K562 (cell line): Measurements from ENCODE around the gene CYBRD1. TPM values are rescaled to one million over a fixed set of nuclear protein-coding genes. Genes with fewer than 3 reads are reported as not detected.
A peak's percentile ranks its signal among the peaks of the same experiment; 100 is the strongest.

Source experiments
- ATAC-seq: fragments of 200-7000 bp; cut with Tn5 transposase; 3 replicates; pipeline ENCODE4 v1.9.1; 2020; ENCODE audit warnings: moderate library complexity
- BruUV-seq: library from RNA; stranded (reverse); fragments of 400-500 nt; replicated peaks from 2 replicates; lab custom pipeline; 2021; lab: Mats Ljungman, UMichigan
- CTCF ChIA-PET: fragments of 300-600 bp; formaldehyde crosslinking; extraction: SDS; loops from one replicate; lab custom pipeline; 2021; ENCODE audit warnings: low intra/inter-chr PET ratio; lab: Yijun Ruan, JAX
- POLR2A ChIA-PET: fragments of 300-600, 350-650 bp; sonication (Branson Sonifier 250); formaldehyde crosslinking; extraction: SDS; loops from one replicate; lab custom pipeline; 2021; ENCODE audit warnings: antibody characterized with exemption, inconsistent platforms; lab: Yijun Ruan, JAX
- DNase-seq, 4 experiments: peaks; one replicate each; pipeline versions ENCODE4 v3.0.0 to v3.0.0-alpha.2; 2011 to 2018; ENCODE audit warnings: low spot score in 3 of 4, mixed read lengths in 3 of 4; ENCODE audit errors: extremely low read depth in 1 of 4
- FAIRE-seq: peaks from 2 replicates; lab custom pipeline; 2011; peaks lifted over from hg19 to GRCh38; lab: Jason Lieb, UNC
- H2AFZ ChIP-seq: 2 replicates; pipeline ENCODE4 v1.6.0; 2011; ENCODE audit warnings: low read depth, low read length, control low read depth, inconsistent platforms
- H3K27ac ChIP-seq: fragments of 200-600 bp; 3 replicates; pipeline ENCODE4 v1.8.0; 2011; ENCODE audit warnings: low read depth, mild to moderate bottlenecking, control low read depth, inconsistent platforms, low read length, moderate library complexity, mixed read lengths; ENCODE audit errors: extremely low read depth
- H3K27me3 ChIP-seq, 2 experiments: fragments of 300-600 bp in 1 of 2; 2 replicates in 1 of 2; 3 replicates in 1 of 2; pipeline versions ENCODE4 v1.6.0 to v1.8.0; 2011; ENCODE audit warnings: inconsistent platforms in 2 of 2, low read length in 2 of 2, mild to moderate bottlenecking in 1 of 2, mixed read lengths in 1 of 2, moderate library complexity in 1 of 2; ENCODE audit not compliant: control insufficient read depth in 2 of 2, insufficient read depth in 2 of 2
- H3K36me3 ChIP-seq: fragments of 300-600 bp; 3 replicates; pipeline ENCODE4 v1.8.0; 2011; ENCODE audit warnings: mild to moderate bottlenecking, low read length, inconsistent platforms; ENCODE audit not compliant: control insufficient read depth, insufficient read depth
- H3K4me1 ChIP-seq, 2 experiments: fragments of 200-600 bp in 1 of 2; replicated peaks in 1 of 2; 2 replicates in 1 of 2; 3 replicates in 1 of 2; pipeline versions ENCODE4 v1.5.1 to v1.8.0; 2011; ENCODE audit warnings: inconsistent platforms in 2 of 2, low read length in 2 of 2, mild to moderate bottlenecking in 1 of 2, mixed read lengths in 1 of 2, moderate library complexity in 1 of 2; ENCODE audit not compliant: control insufficient read depth in 2 of 2, insufficient read depth in 2 of 2
- H3K4me2 ChIP-seq: 2 replicates; pipeline ENCODE4 v1.6.1; 2011; ENCODE audit warnings: low read length, control low read depth, inconsistent platforms, mixed read lengths; ENCODE audit not compliant: insufficient read depth
- H3K4me3 ChIP-seq: fragments of 200-600 bp; sonication (generic), shearing (Covaris generic); 2 replicates; pipeline ENCODE4 v1.5.1; 2016; ENCODE audit warnings: control low read depth, inconsistent platforms
- H3K79me2 ChIP-seq: fragments of 200-600 bp; 3 replicates; pipeline ENCODE4 v1.8.0; 2011; ENCODE audit warnings: low read length, inconsistent platforms; ENCODE audit not compliant: control insufficient read depth, insufficient read depth
- H3K9ac ChIP-seq, 2 experiments: 2 replicates each; pipeline versions ENCODE4 v1.6.0 to v1.6.1; 2011; ENCODE audit warnings: low read depth in 2 of 2, low read length in 2 of 2, control low read depth in 1 of 2, inconsistent platforms in 1 of 2, mild to moderate bottlenecking in 1 of 2, mixed read lengths in 1 of 2; ENCODE audit not compliant: insufficient read depth in 1 of 2
- H3K9me1 ChIP-seq: one replicate; pipeline ENCODE4 v1.6.0; 2011; ENCODE audit warnings: inconsistent platforms, mild to moderate bottlenecking, low read length, moderate library complexity; ENCODE audit not compliant: control insufficient read depth, insufficient read depth
- H3K9me3 ChIP-seq: replicated peaks from 2 replicates; pipeline ENCODE4 v1.5.1; 2011; ENCODE audit warnings: low read depth, low read length, inconsistent platforms; ENCODE audit not compliant: control insufficient read depth, insufficient read depth
- H4K20me1 ChIP-seq: replicated peaks from 2 replicates; pipeline ENCODE4 v1.6.1; 2011; ENCODE audit warnings: low read length, inconsistent platforms, mixed read lengths; ENCODE audit not compliant: control insufficient read depth, insufficient read depth
- CC2D1A ChIP-seq: fragments of 450-650 bp; IDR thresholded peaks from 2 replicates; pipeline ENCODE4 v1.6.1; 2017; ENCODE audit warnings: mild to moderate bottlenecking
- FOXM1 ChIP-seq, 2 experiments: fragments of 450-650 bp in 1 of 2; sonication (generic) in 1 of 2; formaldehyde crosslinking in 1 of 2; IDR thresholded peaks; 2 replicates each; pipeline versions ENCODE4 v1.6.1 to v1.9.0; 2017 to 2022; ENCODE audit warnings: low read depth in 2 of 2, mild to moderate bottlenecking in 2 of 2, missing genetic modification reagents in 1 of 2, moderate library complexity in 1 of 2
- GMEB1 ChIP-seq: fragments of 250-450 bp; sonication (Bioruptor Pico); IDR thresholded peaks from 2 replicates; pipeline ENCODE4 v1.4.0; 2020; ENCODE audit warnings: mild to moderate bottlenecking
- HDAC1 ChIP-seq, 2 experiments: fragments of 450-650 bp; IDR thresholded peaks; 2 replicates each; pipeline ENCODE4 v1.6.1; 2016 to 2017; ENCODE audit warnings: inconsistent platforms in 1 of 2, mild to moderate bottlenecking in 1 of 2, moderate library complexity in 1 of 2
- HDAC8 ChIP-seq: fragments of 450-650 bp; IDR thresholded peaks from 2 replicates; pipeline ENCODE4 v1.6.1; 2016; ENCODE audit warnings: mild to moderate bottlenecking, missing genetic modification characterization, moderate library complexity, missing compliant biosample characterization
- JUN ChIP-seq, 2 experiments: sonication (generic) in 1 of 2; formaldehyde crosslinking in 1 of 2; IDR thresholded peaks; 2 replicates each; pipeline versions ENCODE4 v1.6.1 to v1.8.0; 2012 to 2022; ENCODE audit warnings: borderline replicate concordance in 2 of 2, mild to moderate bottlenecking in 2 of 2, improper control_type of control experiment in 1 of 2, low read depth in 1 of 2, low read length in 1 of 2, missing genetic modification reagents in 1 of 2
- MIER1 ChIP-seq: fragments of 450-650 bp; IDR thresholded peaks from 2 replicates; pipeline ENCODE4 v1.6.1; 2016; ENCODE audit warnings: antibody characterized with exemption, mild to moderate bottlenecking, low read depth
- NFIC ChIP-seq: fragments of 450-650 bp; IDR thresholded peaks from 2 replicates; pipeline ENCODE4 v1.6.1; 2017; ENCODE audit warnings: mild to moderate bottlenecking, inconsistent platforms
- NFRKB ChIP-seq: fragments of 450-650 bp; IDR thresholded peaks from 2 replicates; pipeline ENCODE4 v1.6.1; 2016; ENCODE audit warnings: low read depth
- NR3C1 ChIP-seq: sonication (generic); formaldehyde crosslinking; IDR thresholded peaks from 2 replicates; pipeline ENCODE4 v1.8.1; 2022; ENCODE audit warnings: missing genetic modification reagents
- POLR2A ChIP-seq: fragments of 450-650 bp; conservative IDR thresholded peaks from 2 replicates; pipeline ENCODE4 v1.6.1; 2016
- POU5F1 ChIP-seq: fragments of 150-350 bp; IDR thresholded peaks from 2 replicates; pipeline ENCODE4 v1.6.1; 2014; ENCODE audit warnings: borderline replicate concordance, low read length, low read depth, mild to moderate bottlenecking; ENCODE audit not compliant: partially characterized antibody
- PTTG1 ChIP-seq: fragments of 450-650 bp; IDR thresholded peaks from 2 replicates; pipeline ENCODE4 v1.6.1; 2016; ENCODE audit warnings: low read depth, mild to moderate bottlenecking, missing genetic modification characterization, missing compliant biosample characterization
- SAFB2 ChIP-seq: fragments of 200-400 bp; formaldehyde crosslinking; IDR thresholded peaks from 2 replicates; pipeline ENCODE4 v1.6.1; 2018; ENCODE audit warnings: borderline replicate concordance, low read length, low read depth, moderate library complexity; ENCODE audit not compliant: severe bottlenecking
- SUPT5H ChIP-seq: fragments of 450-650 bp; IDR thresholded peaks from 2 replicates; pipeline ENCODE4 v1.6.1; 2016
- TAF15 ChIP-seq: fragments of 200-400 bp; formaldehyde crosslinking; IDR thresholded peaks from 2 replicates; pipeline ENCODE4 v1.6.1; 2017; ENCODE audit warnings: mild to moderate bottlenecking, low read depth, low read length, moderate library complexity
- XRCC3 ChIP-seq: fragments of 450-650 bp; IDR thresholded peaks from 2 replicates; pipeline ENCODE4 v1.6.1; 2017; ENCODE audit warnings: mild to moderate bottlenecking, moderate library complexity
- ZC3H4 ChIP-seq: sonication (generic); formaldehyde crosslinking; IDR thresholded peaks from 2 replicates; pipeline ENCODE4 v1.9.0; 2021; ENCODE audit warnings: missing genetic modification reagents, borderline replicate concordance
- ZFP36 ChIP-seq: fragments of 150-350 bp; IDR thresholded peaks from 2 replicates; pipeline ENCODE4 v1.6.1; 2018; ENCODE audit warnings: low read length, low read depth; ENCODE audit not compliant: partially characterized antibody
- ZNF12 ChIP-seq: sonication (generic); formaldehyde crosslinking; IDR thresholded peaks from 2 replicates; pipeline ENCODE4 v1.4.0; 2020; ENCODE audit warnings: mild to moderate bottlenecking, missing genetic modification reagents
- ZNF282 ChIP-seq: sonication (generic); formaldehyde crosslinking; IDR thresholded peaks from 2 replicates; pipeline ENCODE4 v1.8.1; 2023; ENCODE audit warnings: missing genetic modification reagents
- WGBS: fragments of 100-300 bp; shearing (Covaris generic); methylation state at CpG from one replicate; pipeline ENCODE4 v1.1.6; 2016; ENCODE audit warnings: low coverage, mixed read lengths; ENCODE audit not compliant: insufficient coverage; ENCODE audit errors: missing lambda C conversion rate; 5-methylcytosine and 5-hydroxymethylcytosine counted together
- in situ Hi-C: fragments of 300-500 bp; cut with MboI; formaldehyde crosslinking; loops from 4 replicates; pipeline ENCODE4 v1.15.0; 2018; ENCODE audit warnings: inconsistent platforms, mixed read lengths
- intact Hi-C: fragments of 100-400 bp; cut with micrococcal nuclease; formaldehyde crosslinking; loops from 2 replicates; pipeline ENCODE4 v1.14.2; 2022
- polyA plus RNA-seq, 8 experiments: library from polyadenylated mRNA; depleted of rRNA in 4 of 8; stranded (reverse) in 5 of 8; unstranded in 3 of 8; fragments of >200 nt; fragmentation: Nextera tagmentation in 2 of 8; fragmentation: Illumina TruSeq in 1 of 8; extraction: Ambion mirVana in 2 of 8; extraction: Trizol in 1 of 8; gene quantifications; 2 replicates each; pipeline versions ENCODE4 v1.2.1 to v1.2.3, GENCODE V29; 2011 to 2014; ENCODE audit warnings: inconsistent platforms in 1 of 8, missing spikeins in 1 of 8
- total RNA-seq, 7 experiments: library from RNA; depleted of rRNA in 6 of 7; stranded (reverse); fragments of >200 nt in 6 of 7; fragmentation: Illumina TruSeq in 2 of 7; extraction: Trizol in 2 of 7; gene quantifications; 2 replicates each; pipeline versions ENCODE4 v1.2.1 to v1.2.3, GENCODE V29; 2011 to 2021; ENCODE audit warnings: low replicate concordance in 1 of 7
- TF ChIP-seq, protein P1 (sequence below): fragments of 450-650 bp; formaldehyde crosslinking; IDR thresholded peaks from 2 replicates; pipeline ENCODE4 v1.4.0; 2022; ENCODE audit warnings: mild to moderate bottlenecking, moderate library complexity

The CYBRD1 gene
- total and polyA plus RNA-seq, 9 of the 15 experiments (the other 6 are each of a cell fraction or from before 2014, with no cell fraction given): 9.6 to 22.4 (median 15.6) TPM

DNA sequence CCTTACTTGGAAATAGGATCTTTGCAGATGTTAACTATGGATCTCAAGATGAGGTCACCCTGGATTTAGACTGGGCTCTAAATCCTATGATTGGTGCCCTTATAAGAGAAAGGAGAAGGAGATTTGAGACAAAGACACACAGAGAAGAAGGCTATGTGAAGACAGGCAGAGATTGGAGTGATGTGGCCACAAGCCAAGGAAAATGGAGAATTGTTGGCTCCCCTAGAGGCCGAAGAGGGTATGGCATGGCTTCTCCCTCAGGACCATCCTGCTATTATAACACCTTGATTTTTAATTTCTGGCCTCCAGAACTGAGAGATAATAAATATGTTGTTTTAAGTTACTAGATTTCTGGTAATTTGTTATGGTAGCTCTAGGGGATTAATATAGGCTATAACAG, 7.6 kb downstream of the CYBRD1 start:
- no peak overlapping the region for H3K4me3 ChIP-seq
- H3K27me3 ChIP-seq: no peaks in the 10 kb centered on the region
- no peaks in the 10 kb centered on the region for H4K20me1 ChIP-seq
- no peaks in the 10 kb centered on the region for H3K9me3 ChIP-seq
- DNase-seq: peak; percentile 48 to 69 (median 66)
- BruUV-seq: no TSS peak
- peak; percentile 85 for ATAC-seq
- H3K9ac ChIP-seq: no peak overlapping the region
- in situ Hi-C loops (no loop called here), intact Hi-C loops (loop anchor here (10.0 kb wide), 1 partner anchor 555 kb away; no protein-coding TSS in a partner anchor)
- peaks cover 0 to 9% of the 10 kb centered on the region in 2 experiments; a peak in 3 of 5 replicates for H3K4me1 ChIP-seq
- H2AFZ ChIP-seq: no peak overlapping the region
- H3K9me1 ChIP-seq: no peaks in the 10 kb centered on the region
- H3K4me2 ChIP-seq: no peak overlapping the region
- ChIA-PET CTCF (no interaction called here), POLR2A (interaction anchor here (1.3 to 3.2 kb wide), 2 partner anchors 9 to 15 kb away, joined by 3 to 23 read pairs; partner anchors contain the start of gene CYBRD1)
- H3K27ac ChIP-seq: no peak overlapping the region
- peaks cover 15% of the 10 kb centered on the region; the same call in 2 of the 3 replicates for H3K36me3 ChIP-seq
- H3K79me2 ChIP-seq: peaks cover 38% of the 10 kb centered on the region
- 10% methylated on average over 1 of the region's 1 CpG for WGBS
- FAIRE-seq: peak; percentile 71
- TF ChIP-seq, protein P1, sequence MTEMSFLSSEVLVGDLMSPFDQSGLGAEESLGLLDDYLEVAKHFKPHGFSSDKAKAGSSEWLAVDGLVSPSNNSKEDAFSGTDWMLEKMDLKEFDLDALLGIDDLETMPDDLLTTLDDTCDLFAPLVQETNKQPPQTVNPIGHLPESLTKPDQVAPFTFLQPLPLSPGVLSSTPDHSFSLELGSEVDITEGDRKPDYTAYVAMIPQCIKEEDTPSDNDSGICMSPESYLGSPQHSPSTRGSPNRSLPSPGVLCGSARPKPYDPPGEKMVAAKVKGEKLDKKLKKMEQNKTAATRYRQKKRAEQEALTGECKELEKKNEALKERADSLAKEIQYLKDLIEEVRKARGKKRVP (CRISPR knock-in tag): no peak
- TF ChIP-seq HDAC8 (tag) (no peak), CC2D1A (peak; percentile 89), FOXM1 (IDR thresholded peaks at IDR 0.05; ENCODE audit: low read depth) (peak; percentile 55; the same call in 1 of the 2 replicates), FOXM1 (CRISPR knock-in tag; IDR thresholded peaks at IDR 0.05; ENCODE audit: low read depth) (no peak), PTTG1 (tag) (no peak), TAF15 (no peak), ZFP36 (no peak), NFRKB (no peak), NR3C1 (CRISPR knock-in tag) (no peak), NFIC (peak; percentile 93), HDAC1 (IDR thresholded peaks at IDR 0.05) (peak in 1 of 2 experiments; percentile 29; a peak in 1 of 4 replicates), SUPT5H (no peak), ZC3H4 (CRISPR knock-in tag) (no peak), GMEB1 (CRISPR knock-in tag) (no peak), POLR2A (no peak), XRCC3 (no peak), ZNF12 (CRISPR knock-in tag) (no peak), ZNF282 (CRISPR knock-in tag) (no peak), POU5F1 (no peak), JUN (IDR thresholded peaks at IDR 0.05; ENCODE audit: borderline replicate concordance, low read depth, low read length) (no peak), JUN (CRISPR knock-in tag; IDR thresholded peaks at IDR 0.05; ENCODE audit: borderline replicate concordance) (no peak), MIER1 (no peak), SAFB2 (no peak)
